ENCODE results near the gene GPA33. TPM values are rescaled to one million over a fixed set of nuclear protein-coding genes. Genes with fewer than 3 reads are reported as not detected.

The GPA33 gene
- total RNA-seq, 1 experiment from 2014 or later: not detected

Other genes starting within 250 kb of the GPA33 start
- gene TADA1, start 214.1 kb downstream of the GPA33 start, total RNA-seq (2014; rRNA removed; shearing (Covaris generic)): 16.3 and 20.9 TPM in 2 replicates
- 5.9 and 7.0 TPM in 2 replicates for gene ILDR2, start 114.8 kb downstream of the GPA33 start, total RNA-seq (2014; rRNA removed; shearing (Covaris generic))
- not detected in 2 replicates for gene MAEL, start 101.1 kb downstream of the GPA33 start, total RNA-seq (2014; rRNA removed; shearing (Covaris generic))
- 0.04 TPM in 1 of 2 replicates, not detected in the other for gene STYXL2, start 3.7 kb upstream of the GPA33 start, total RNA-seq (2014; rRNA removed; shearing (Covaris generic))
- gene POU2F1, start 130.5 kb upstream of the GPA33 start, total RNA-seq (2014; rRNA removed; shearing (Covaris generic)): 2.2 and 3.3 TPM in 2 replicates